ENCODE data around the gene GPR108. TPM values are rescaled to one million over a fixed set of nuclear protein-coding genes. Genes with fewer than 3 reads are reported as not detected.
"Not testable (repeated sequence)": the region's sequence is repeated elsewhere in the genome, so short reads cannot be mapped to it uniquely, and the experiment has no call there.

The GPR108 gene
- total RNA-seq, 1 donor from 2014 or later: 57.6 TPM

GRCh38 chr19:6711078-6711361, 26.4 kb downstream of the GPR108 start:
- DNase-seq (ENCODE audit: low spot score in 2 of 2): no peak
- intact Hi-C loops (cut with DNase I): no loop called here
- Histone ChIP-seq H3K36me3 (no peaks in the 10 kb centered on the region), H3K27ac (no peak overlapping the region), H3K4me3 (no peak overlapping the region), H3K4me1 (no peaks in the 10 kb centered on the region), H3K9me3 (no peaks in the 10 kb centered on the region), H3K27me3 (no peaks in the 10 kb centered on the region)
- no peak for TF ChIP-seq CTCF (IDR thresholded peaks at IDR 0.05)

- no peaks in the 10 kb centered on the region for H3K9me3 ChIP-seq
- DNase-seq (ENCODE audit: low spot score in 2 of 2): no peak
- H3K27me3 ChIP-seq: no peaks in the 10 kb centered on the region
- TF ChIP-seq CTCF (IDR thresholded peaks at IDR 0.05): no peak
- H3K36me3 ChIP-seq: no peaks in the 10 kb centered on the region
- H3K27ac ChIP-seq: no peak overlapping the region
- no peak overlapping the region for H3K4me3 ChIP-seq
- intact Hi-C loops (cut with DNase I): no loop called here
- H3K4me1 ChIP-seq: no peaks in the 10 kb centered on the region
These were observed 26.9 kb downstream of the GPR108 start for GRCh38 chr19:6710273-6711077.

GRCh38 chr19:6709549-6709948, 27.8 kb downstream of the GPR108 start:
- no peaks in the 10 kb centered on the region for H3K36me3 ChIP-seq
- H3K27ac ChIP-seq: no peak overlapping the region
- no peaks in the 10 kb centered on the region for H3K27me3 ChIP-seq
- no peak for DNase-seq (ENCODE audit: low spot score in 2 of 2)
- no peaks in the 10 kb centered on the region for H3K4me1 ChIP-seq
- no peak overlapping the region for H3K4me3 ChIP-seq
- H3K9me3 ChIP-seq: no peaks in the 10 kb centered on the region
- TF ChIP-seq CTCF (IDR thresholded peaks at IDR 0.05): no peak
- intact Hi-C loops (cut with DNase I): no loop called here

GRCh38 chr19:6708913-6709312, 28.5 kb downstream of the GPR108 start:
- H3K27me3 ChIP-seq; H3K27ac ChIP-seq; H3K4me1 ChIP-seq; DNase-seq (ENCODE audit: low spot score in 2 of 2); H3K9me3 ChIP-seq; H3K36me3 ChIP-seq; intact Hi-C loops (cut with DNase I); H3K4me3 ChIP-seq: not testable (repeated sequence)

GRCh38 chr19:6708346-6708745, 29.0 kb downstream of the GPR108 start:
- no peaks in the 10 kb centered on the region for H3K9me3 ChIP-seq
- no peaks in the 10 kb centered on the region for H3K27me3 ChIP-seq
- no peak overlapping the region for H3K4me3 ChIP-seq
- intact Hi-C loops (cut with DNase I): no loop called here
- no peak overlapping the region for H3K27ac ChIP-seq
- no peak for TF ChIP-seq CTCF (IDR thresholded peaks at IDR 0.05)
- H3K36me3 ChIP-seq: no peaks in the 10 kb centered on the region
- no peaks in the 10 kb centered on the region for H3K4me1 ChIP-seq
- DNase-seq (ENCODE audit: low spot score in 2 of 2): no peak

GRCh38 chr19:6707658-6708018, 29.7 kb downstream of the GPR108 start:
- H3K4me3 ChIP-seq: no peak overlapping the region
- no peak for DNase-seq (ENCODE audit: low spot score in 2 of 2)
- intact Hi-C loops (cut with DNase I): no loop called here
- no peaks in the 10 kb centered on the region for H3K36me3 ChIP-seq
- H3K27me3 ChIP-seq: no peaks in the 10 kb centered on the region
- no peak for TF ChIP-seq CTCF (IDR thresholded peaks at IDR 0.05)
- no peaks in the 10 kb centered on the region for H3K4me1 ChIP-seq
- H3K9me3 ChIP-seq: no peaks in the 10 kb centered on the region
- no peak overlapping the region for H3K27ac ChIP-seq

Data from ascending aorta (tissue), 2 donors.